GM06990 (cell line): ENCODE data around the gene GRIA2.

ENCODE experiments used
- DNase-seq: peaks from one replicate; pipeline ENCODE4 v3.0.0-alpha.2; 2011; ENCODE audit not compliant: insufficient read length; ENCODE audit errors: extremely low read depth
- H3K27me3 ChIP-seq: replicated peaks from 2 replicates; pipeline ENCODE4 v1.6.0; 2011; ENCODE audit warnings: low read length; ENCODE audit not compliant: control insufficient read depth, insufficient read depth
- H3K36me3 ChIP-seq: 2 replicates; pipeline ENCODE4 v1.5.1; 2011; ENCODE audit warnings: low read length; ENCODE audit not compliant: control insufficient read depth, insufficient read depth
- H3K4me3 ChIP-seq: replicated peaks from 2 replicates; pipeline ENCODE4 v1.5.1; 2011; ENCODE audit warnings: low read depth, mild to moderate bottlenecking, control low read depth, low read length
- CTCF ChIP-seq: IDR thresholded peaks from 2 replicates; pipeline ENCODE4 v1.5.1; 2011; ENCODE audit warnings: low read length, control low read depth, mild to moderate bottlenecking, inconsistent platforms; ENCODE audit not compliant: insufficient read depth, poor library complexity, severe bottlenecking

The GRIA2 gene

GRCh38 chr4:157327666-157328065 is 107.1 kb downstream of the GRIA2 start:
- no peak for TF ChIP-seq CTCF
- H3K36me3 ChIP-seq: no peaks in the 10 kb centered on the region
- DNase-seq: no peak
- H3K4me3 ChIP-seq: no peak overlapping the region
- no peaks in the 10 kb centered on the region for H3K27me3 ChIP-seq

GRCh38 chr4:157357887-157358286 is 137.4 kb downstream of the GRIA2 start:
- Histone ChIP-seq H3K36me3 (no peaks in the 10 kb centered on the region), H3K4me3 (no peak overlapping the region), H3K27me3 (no peaks in the 10 kb centered on the region)
- no peak for DNase-seq
- TF ChIP-seq CTCF: no peak

GRCh38 chr4:157358439-157358838 is 137.9 kb downstream of the GRIA2 start:
- Histone ChIP-seq H3K4me3 (no peak overlapping the region), H3K27me3 (no peaks in the 10 kb centered on the region), H3K36me3 (no peaks in the 10 kb centered on the region)
- no peak for TF ChIP-seq CTCF
- DNase-seq: no peak

GRCh38 chr4:157358851-157359250 is 138.3 kb downstream of the GRIA2 start:
- no peak for TF ChIP-seq CTCF
- H3K27me3 ChIP-seq: no peaks in the 10 kb centered on the region
- H3K4me3 ChIP-seq: no peak overlapping the region
- no peaks in the 10 kb centered on the region for H3K36me3 ChIP-seq
- no peak for DNase-seq

- TF ChIP-seq CTCF: no peak
- DNase-seq: no peak
- Histone ChIP-seq H3K36me3 (no peaks in the 10 kb centered on the region), H3K4me3 (no peak overlapping the region), H3K27me3 (no peaks in the 10 kb centered on the region)
Observed at GRCh38 chr4:157363360-157363759, 142.8 kb downstream of the GRIA2 start.

- no peak overlapping the region for H3K4me3 ChIP-seq
- TF ChIP-seq CTCF: no peak
- no peaks in the 10 kb centered on the region for H3K27me3 ChIP-seq
- DNase-seq: no peak
- H3K36me3 ChIP-seq: no peaks in the 10 kb centered on the region
Observed at GRCh38 chr4:157372154-157372553, 151.6 kb downstream of the GRIA2 start.
